Endodermal cell (in vitro differentiated cells): ENCODE data around the gene SELENON. TPM values are rescaled to one million over a fixed set of nuclear protein-coding genes. Genes with fewer than 3 reads are reported as not detected.

Experiments
- DNase-seq: peaks from one replicate; pipeline ENCODE4 v3.0.0-alpha.2; 2017
- H3K27ac ChIP-seq: 2 replicates; pipeline ENCODE4 v1.5.1; 2013; ENCODE audit warnings: mild to moderate bottlenecking, low read depth, low read length, moderate library complexity
- H3K27me3 ChIP-seq: 2 replicates; pipeline ENCODE4 v1.6.1; 2013; ENCODE audit warnings: mild to moderate bottlenecking, low read length, moderate library complexity; ENCODE audit not compliant: insufficient read depth, control insufficient read depth, poor library complexity, severe bottlenecking
- H3K36me3 ChIP-seq: 2 replicates; pipeline ENCODE4 v1.7.0; 2013; ENCODE audit warnings: mild to moderate bottlenecking, low read length, moderate library complexity; ENCODE audit not compliant: control insufficient read depth, insufficient read depth
- H3K4me1 ChIP-seq: one replicate; pipeline ENCODE4 v1.7.0; 2013; ENCODE audit warnings: low read length; ENCODE audit not compliant: control insufficient read depth, insufficient read depth
- H3K4me3 ChIP-seq: 2 replicates; pipeline ENCODE4 v1.5.1; 2013; ENCODE audit warnings: mild to moderate bottlenecking, low read length, moderate library complexity
- H3K9ac ChIP-seq: 2 replicates; pipeline ENCODE4 v1.6.1; 2013; ENCODE audit warnings: mild to moderate bottlenecking, low read length, moderate library complexity; ENCODE audit not compliant: poor library complexity, severe bottlenecking; ENCODE audit errors: extremely low read depth
- H3K9me3 ChIP-seq: 2 replicates; pipeline ENCODE4 v1.6.1; 2013; ENCODE audit warnings: mild to moderate bottlenecking, low read length, moderate library complexity; ENCODE audit not compliant: control insufficient read depth
- H3K27ac Mint-ChIP-seq: 2 replicates; pipeline ENCODE4 v1.8.0; 2020; ENCODE audit warnings: mixed read lengths
- H3K27me3 Mint-ChIP-seq: 2 replicates; pipeline ENCODE4 v1.8.0; 2021; ENCODE audit warnings: mild to moderate bottlenecking, mixed read lengths; ENCODE audit not compliant: insufficient read depth
- H3K36me3 Mint-ChIP-seq: 2 replicates; pipeline ENCODE4 v1.8.0; 2020; ENCODE audit warnings: low read depth, mixed read lengths
- H3K4me1 Mint-ChIP-seq: 2 replicates; pipeline ENCODE4 v1.8.0; 2020; ENCODE audit warnings: mixed read lengths
- H3K4me3 Mint-ChIP-seq: 2 replicates; pipeline ENCODE4 v1.8.0; 2020; ENCODE audit warnings: mild to moderate bottlenecking, moderate library complexity, mixed read lengths
- H3K9me3 Mint-ChIP-seq: 2 replicates; pipeline ENCODE4 v1.8.0; 2020; ENCODE audit warnings: mild to moderate bottlenecking, mixed read lengths
- WGBS, 2 experiments: methylation state at CpG; one replicate each; pipeline versions ENCODE4 v1.1.5 to v1.1.7; 2013; ENCODE audit warnings: missing lambda C conversion rate in 2 of 2, mixed read lengths in 1 of 2; ENCODE audit not compliant: insufficient coverage in 1 of 2, insufficient read length in 1 of 2; 5-methylcytosine and 5-hydroxymethylcytosine counted together
- total RNA-seq, 2 donors: library from RNA; stranded (reverse); fragmentation: NEBNext Ultra II Directional in 1 of 2; extraction: Animal tissue kit (Norgen Biotek cat#: 25700) in 1 of 2; gene quantifications; 2 replicates in 1 of 2; 3 replicates in 1 of 2; pipeline ENCODE4 v1.2.1, GENCODE V29; 2021
- TF ChIP-seq, protein P1 (sequence below): fragments of 200-600 bp; sonication (generic); conservative IDR thresholded peaks from 2 replicates; pipeline ENCODE4 v1.5.0; 2021; ENCODE audit warnings: antibody characterized with exemption, mild to moderate bottlenecking

Gene SELENON
- total RNA-seq, 2 donors from 2014 or later, result 91.2 to 93.3 TPM

DNA sequence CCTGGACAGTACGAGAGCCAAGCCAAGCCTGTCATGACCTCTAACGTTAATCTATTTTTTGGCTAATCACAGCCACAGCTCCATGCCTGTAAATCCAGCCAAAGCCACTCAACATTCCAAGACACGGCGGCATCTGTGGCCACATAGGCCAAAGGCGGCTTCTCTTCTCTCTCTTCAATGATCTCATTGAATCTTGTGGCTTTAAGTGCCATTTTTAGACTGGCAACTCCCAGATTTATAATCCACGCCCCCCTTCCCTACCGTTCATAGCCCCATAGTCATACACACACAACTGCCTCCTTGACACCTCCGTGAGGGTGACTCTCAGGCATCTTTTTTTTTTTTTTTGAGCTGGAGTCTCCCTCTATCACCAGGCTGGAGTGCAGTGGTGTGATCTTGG is 5.7 kb upstream of the SELENON start:
- H3K4me1 Mint-ChIP-seq, result peaks cover 11% of the 10 kb centered on the region
- no peak overlapping the region for H3K27ac ChIP-seq
- TF ChIP-seq, protein P1, sequence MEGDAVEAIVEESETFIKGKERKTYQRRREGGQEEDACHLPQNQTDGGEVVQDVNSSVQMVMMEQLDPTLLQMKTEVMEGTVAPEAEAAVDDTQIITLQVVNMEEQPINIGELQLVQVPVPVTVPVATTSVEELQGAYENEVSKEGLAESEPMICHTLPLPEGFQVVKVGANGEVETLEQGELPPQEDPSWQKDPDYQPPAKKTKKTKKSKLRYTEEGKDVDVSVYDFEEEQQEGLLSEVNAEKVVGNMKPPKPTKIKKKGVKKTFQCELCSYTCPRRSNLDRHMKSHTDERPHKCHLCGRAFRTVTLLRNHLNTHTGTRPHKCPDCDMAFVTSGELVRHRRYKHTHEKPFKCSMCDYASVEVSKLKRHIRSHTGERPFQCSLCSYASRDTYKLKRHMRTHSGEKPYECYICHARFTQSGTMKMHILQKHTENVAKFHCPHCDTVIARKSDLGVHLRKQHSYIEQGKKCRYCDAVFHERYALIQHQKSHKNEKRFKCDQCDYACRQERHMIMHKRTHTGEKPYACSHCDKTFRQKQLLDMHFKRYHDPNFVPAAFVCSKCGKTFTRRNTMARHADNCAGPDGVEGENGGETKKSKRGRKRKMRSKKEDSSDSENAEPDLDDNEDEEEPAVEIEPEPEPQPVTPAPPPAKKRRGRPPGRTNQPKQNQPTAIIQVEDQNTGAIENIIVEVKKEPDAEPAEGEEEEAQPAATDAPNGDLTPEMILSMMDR, result no peak
- H3K27me3 ChIP-seq, result no peaks in the 10 kb centered on the region
- H3K27me3 Mint-ChIP-seq, result no peaks in the 10 kb centered on the region
- H3K4me3 Mint-ChIP-seq, result no peak overlapping the region
- no peak overlapping the region for H3K4me3 ChIP-seq
- no peaks in the 10 kb centered on the region for H3K36me3 ChIP-seq
- H3K36me3 Mint-ChIP-seq, result no peaks in the 10 kb centered on the region
- no peaks in the 10 kb centered on the region for H3K9me3 ChIP-seq
- no peak overlapping the region for H3K9ac ChIP-seq
- no peaks in the 10 kb centered on the region for H3K9me3 Mint-ChIP-seq
- no peak for DNase-seq
- H3K27ac Mint-ChIP-seq, result no peak overlapping the region
- peaks cover 6% of the 10 kb centered on the region for H3K4me1 ChIP-seq
- 93% methylated on average over 6 to 8 of the region's 8 CpGs for WGBS, 2 experiments

- WGBS, 2 experiments, result 91 to 92% methylated on average over 2 of the region's 2 CpGs
Measured at GRCh38 chr1:25795211-25795610, 4.8 kb upstream of the SELENON start.

DNA sequence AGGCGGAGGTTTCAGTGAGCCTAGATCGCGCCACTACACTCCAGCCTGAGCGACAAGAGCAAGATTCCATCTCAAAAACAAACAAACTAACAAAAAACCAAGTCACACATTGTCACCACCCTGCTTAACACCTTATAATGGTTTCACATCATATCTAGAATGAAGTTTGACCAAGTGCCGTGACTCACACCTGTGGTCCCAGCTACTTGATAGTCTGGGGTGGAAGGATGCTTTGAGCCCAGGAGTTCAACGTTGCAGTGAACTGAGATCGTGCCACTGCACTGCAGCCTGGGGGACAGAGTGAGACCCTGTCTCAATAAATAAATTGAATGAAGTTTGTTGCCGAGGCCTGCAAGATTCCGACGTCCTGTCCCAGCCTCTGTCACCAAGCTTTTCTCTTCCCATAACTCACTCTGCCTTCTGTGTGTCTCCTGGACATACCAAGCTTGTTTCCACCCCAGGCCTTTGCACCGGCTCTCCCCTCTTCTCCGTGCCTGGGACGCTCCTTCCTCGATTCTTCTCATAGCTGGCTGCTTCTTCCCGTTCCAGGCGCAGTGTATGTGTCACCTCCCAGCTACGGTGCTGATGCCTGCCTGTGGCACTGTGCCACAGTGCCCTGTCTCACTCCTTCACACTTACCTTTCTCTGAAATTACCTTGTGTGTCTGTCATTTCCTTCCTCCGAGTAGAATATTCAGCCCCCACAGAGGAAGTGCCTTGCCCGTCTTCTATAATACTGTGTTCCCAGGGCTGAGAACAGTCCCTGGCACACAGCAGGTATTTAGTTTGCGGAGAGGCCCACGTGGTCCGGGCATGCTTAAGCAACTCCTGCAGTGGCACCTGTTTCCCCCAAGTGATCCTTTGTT is 3.8 kb upstream of the SELENON start:
- Mint-ChIP-seq H3K4me3 (no peak overlapping the region), H3K36me3 (no peaks in the 10 kb centered on the region)

More at GRCh38 chr1:25795211-25795610, 4.8 kb upstream of the SELENON start:
- H3K9me3 ChIP-seq, result no peaks in the 10 kb centered on the region
- H3K4me1 ChIP-seq, result peaks cover 6% of the 10 kb centered on the region
- Mint-ChIP-seq H3K36me3 (no peaks in the 10 kb centered on the region), H3K4me3 (no peak overlapping the region), H3K9me3 (no peaks in the 10 kb centered on the region), H3K4me1 (peaks cover 15% of the 10 kb centered on the region), H3K27ac (no peak overlapping the region), H3K27me3 (no peaks in the 10 kb centered on the region)
- no peaks in the 10 kb centered on the region for H3K36me3 ChIP-seq
- TF ChIP-seq, protein P1, result no peak
- no peak for DNase-seq
- no peak overlapping the region for H3K9ac ChIP-seq
- no peak overlapping the region for H3K27ac ChIP-seq
- no peak overlapping the region for H3K4me3 ChIP-seq
- no peaks in the 10 kb centered on the region for H3K27me3 ChIP-seq

More for the DNA sequence above, 3.8 kb upstream of the SELENON start:
- Histone ChIP-seq H3K27ac (no peak overlapping the region), H3K27me3 (no peaks in the 10 kb centered on the region), H3K4me3 (no peak overlapping the region), H3K9ac (no peak overlapping the region), H3K36me3 (no peaks in the 10 kb centered on the region), H3K4me1 (peaks cover 6% of the 10 kb centered on the region), H3K9me3 (no peaks in the 10 kb centered on the region)
- TF ChIP-seq, protein P1, result no peak
- Mint-ChIP-seq H3K27me3 (no peaks in the 10 kb centered on the region), H3K27ac (peak overlapping the region; percentile 14), H3K4me1 (peaks cover 20% of the 10 kb centered on the region), H3K9me3 (no peaks in the 10 kb centered on the region)
- no peak for DNase-seq
- WGBS, 2 experiments, result 86 to 89% methylated on average over 20 to 22 of the region's 22 CpGs
